ENCODE measurements around the gene ATF3.

The ATF3 gene

GRCh38 chr1:212600071-212600915 is 8.3 kb upstream of the ATF3 start:
- H3K4me3 ChIP-seq (ENCODE audit: low read depth, low read length): no peak overlapping the region
- in situ Hi-C loops (cut with HindIII; ENCODE audit: low sequenced_read_pairs): no loop called here
- no peak for TF ChIP-seq CTCF (IDR thresholded peaks at IDR 0.05; ENCODE audit: low read depth, low read length)
- DNase-seq (ENCODE audit: low read depth, low spot score): no peak

- H3K4me3 ChIP-seq (ENCODE audit: low read depth, low read length): no peak overlapping the region
- DNase-seq (ENCODE audit: low read depth, low spot score): no peak
- in situ Hi-C loops (cut with HindIII; ENCODE audit: low sequenced_read_pairs): no loop called here
- TF ChIP-seq CTCF (IDR thresholded peaks at IDR 0.05; ENCODE audit: low read depth, low read length): no peak
These were observed 7.6 kb upstream of the ATF3 start for GRCh38 chr1:212600980-212601379.

GRCh38 chr1:212601524-212601923 is 7.0 kb upstream of the ATF3 start:
- H3K4me3 ChIP-seq (ENCODE audit: low read depth, low read length): no peak overlapping the region
- in situ Hi-C loops (cut with HindIII; ENCODE audit: low sequenced_read_pairs): no loop called here
- DNase-seq (ENCODE audit: low read depth, low spot score): no peak
- TF ChIP-seq CTCF (IDR thresholded peaks at IDR 0.05; ENCODE audit: low read depth, low read length): no peak

- no peak for DNase-seq (ENCODE audit: low read depth, low spot score)
- in situ Hi-C loops (cut with HindIII; ENCODE audit: low sequenced_read_pairs): no loop called here
- H3K4me3 ChIP-seq (ENCODE audit: low read depth, low read length): no peak overlapping the region
- TF ChIP-seq CTCF (IDR thresholded peaks at IDR 0.05; ENCODE audit: low read depth, low read length): no peak
These were observed 2.8 kb upstream of the ATF3 start for GRCh38 chr1:212605441-212606394.

- H3K4me3 ChIP-seq (ENCODE audit: low read depth, low read length): peak overlapping the region; percentile 13
- no peak for DNase-seq (ENCODE audit: low read depth, low spot score)
- in situ Hi-C loops (cut with HindIII; ENCODE audit: low sequenced_read_pairs): no loop called here
- TF ChIP-seq CTCF (IDR thresholded peaks at IDR 0.05; ENCODE audit: low read depth, low read length): no peak
These were observed 2.0 kb upstream of the ATF3 start for GRCh38 chr1:212606395-212607205.
